ENCODE results near the gene PSTPIP1.

Gene PSTPIP1

GRCh38 chr15:76986743-76987142 is 8.2 kb upstream of the PSTPIP1 start:
- H3K4me3 ChIP-seq (ENCODE audit: low read depth, low read length), result no peak overlapping the region
- no peak for TF ChIP-seq CTCF (IDR thresholded peaks at IDR 0.05; ENCODE audit: control insufficient read depth, extremely low read depth, insufficient read depth)
- DNase-seq (ENCODE audit: low read depth), result no peak

GRCh38 chr15:76987276-76987675 is 7.7 kb upstream of the PSTPIP1 start:
- TF ChIP-seq CTCF (IDR thresholded peaks at IDR 0.05; ENCODE audit: control insufficient read depth, extremely low read depth, insufficient read depth), result no peak
- DNase-seq (ENCODE audit: low read depth), result no peak
- H3K4me3 ChIP-seq (ENCODE audit: low read depth, low read length), result no peak overlapping the region

GRCh38 chr15:76987896-76988860 is 6.7 kb upstream of the PSTPIP1 start:
- no peak overlapping the region for H3K4me3 ChIP-seq (ENCODE audit: low read depth, low read length)
- no peak for DNase-seq (ENCODE audit: low read depth)

GRCh38 chr15:76988867-76989780 is 5.8 kb upstream of the PSTPIP1 start:
- no peak for TF ChIP-seq CTCF (IDR thresholded peaks at IDR 0.05; ENCODE audit: control insufficient read depth, extremely low read depth, insufficient read depth)
- no peak overlapping the region for H3K4me3 ChIP-seq (ENCODE audit: low read depth, low read length)
- DNase-seq (ENCODE audit: low read depth), result no peak

More at GRCh38 chr15:76987896-76988860, 6.7 kb upstream of the PSTPIP1 start:
- no peak for TF ChIP-seq CTCF (IDR thresholded peaks at IDR 0.05; ENCODE audit: control insufficient read depth, extremely low read depth, insufficient read depth)

GRCh38 chr15:76991048-76991447 is 3.9 kb upstream of the PSTPIP1 start:
- no peak for DNase-seq (ENCODE audit: low read depth)

More at GRCh38 chr15:76991048-76991447, 3.9 kb upstream of the PSTPIP1 start:
- no peak for TF ChIP-seq CTCF (IDR thresholded peaks at IDR 0.05; ENCODE audit: control insufficient read depth, extremely low read depth, insufficient read depth)
- H3K4me3 ChIP-seq (ENCODE audit: low read depth, low read length), result no peak overlapping the region

Data from LNCaP clone FGC (cell line).